22Rv1 (cell line): ENCODE measurements around the gene MYO19.

Source experiments
- ZFX ChIP-seq: fragments of 450-650 bp; IDR thresholded peaks from 2 replicates; pipeline ENCODE4 v1.6.1; 2017; ENCODE audit warnings: antibody characterized with exemption, borderline replicate concordance
- TF ChIP-seq, protein P1 (sequence below): fragments of 450-650 bp; IDR thresholded peaks from 2 replicates; pipeline ENCODE4 v1.5.1; 2017; ENCODE audit warnings: mild to moderate bottlenecking

DNA sequence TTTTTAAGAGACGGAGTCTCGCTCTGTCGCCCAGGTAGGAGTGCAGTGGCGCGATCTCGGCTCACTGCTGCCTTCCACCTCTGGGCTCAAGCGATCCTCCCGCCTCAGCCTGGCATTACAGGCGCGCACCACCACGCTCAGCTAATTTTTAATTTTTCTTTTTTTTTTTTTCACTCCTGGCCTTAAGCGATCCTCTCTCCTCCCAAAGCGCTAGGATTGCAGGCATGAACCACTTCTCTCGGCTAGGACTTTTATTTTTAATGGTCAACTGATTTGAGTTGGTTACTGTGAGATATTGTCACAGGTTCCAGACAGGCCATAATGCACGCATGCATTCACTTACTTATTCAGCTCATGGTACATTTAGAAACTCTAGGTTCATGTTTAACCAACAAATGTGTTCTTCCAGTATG, 1.0 kb upstream of the MYO19 start:
- TF ChIP-seq, protein P1, sequence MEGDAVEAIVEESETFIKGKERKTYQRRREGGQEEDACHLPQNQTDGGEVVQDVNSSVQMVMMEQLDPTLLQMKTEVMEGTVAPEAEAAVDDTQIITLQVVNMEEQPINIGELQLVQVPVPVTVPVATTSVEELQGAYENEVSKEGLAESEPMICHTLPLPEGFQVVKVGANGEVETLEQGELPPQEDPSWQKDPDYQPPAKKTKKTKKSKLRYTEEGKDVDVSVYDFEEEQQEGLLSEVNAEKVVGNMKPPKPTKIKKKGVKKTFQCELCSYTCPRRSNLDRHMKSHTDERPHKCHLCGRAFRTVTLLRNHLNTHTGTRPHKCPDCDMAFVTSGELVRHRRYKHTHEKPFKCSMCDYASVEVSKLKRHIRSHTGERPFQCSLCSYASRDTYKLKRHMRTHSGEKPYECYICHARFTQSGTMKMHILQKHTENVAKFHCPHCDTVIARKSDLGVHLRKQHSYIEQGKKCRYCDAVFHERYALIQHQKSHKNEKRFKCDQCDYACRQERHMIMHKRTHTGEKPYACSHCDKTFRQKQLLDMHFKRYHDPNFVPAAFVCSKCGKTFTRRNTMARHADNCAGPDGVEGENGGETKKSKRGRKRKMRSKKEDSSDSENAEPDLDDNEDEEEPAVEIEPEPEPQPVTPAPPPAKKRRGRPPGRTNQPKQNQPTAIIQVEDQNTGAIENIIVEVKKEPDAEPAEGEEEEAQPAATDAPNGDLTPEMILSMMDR, result no peak
- no peak for TF ChIP-seq ZFX
